NCI-H1694 treated with DMSO at 0.1 percent for 48 hours (cell line): Measurements from ENCODE around the gene RPRM.
A peak's percentile ranks its signal among the peaks of the same experiment; 100 is the strongest.
"Not testable (repeated sequence)": the region's sequence is repeated elsewhere in the genome, so short reads cannot be mapped to it uniquely, and the experiment has no call there.

ENCODE experiments used
- DNase-seq: peaks from one replicate; lab custom pipeline; 2025; lab: John Stamatoyannopoulos, UW

The RPRM gene

GRCh38 chr2:153478289-153479261, at the start of gene RPRM:
Gene RPRM, minus strand, starts transcription at chr2:153478762. Its CDS starts 197 bp downstream, at chr2:153478565.
- peak; percentile 75 for DNase-seq

- DNase-seq: peak; percentile 66
Observed at GRCh38 chr2:153519257-153519875, 40.8 kb upstream of the RPRM start.

- DNase-seq: no peak
Observed at GRCh38 chr2:153512331-153512730, 33.8 kb upstream of the RPRM start.

GRCh38 chr2:153510996-153511395, 32.4 kb upstream of the RPRM start:
- DNase-seq: no peak

- DNase-seq: no peak
Observed at GRCh38 chr2:153509133-153509532, 30.6 kb upstream of the RPRM start.

GRCh38 chr2:153506499-153506898, 27.9 kb upstream of the RPRM start:
- not testable (repeated sequence) for DNase-seq

- DNase-seq: no peak
Observed at GRCh38 chr2:153499439-153499838, 20.9 kb upstream of the RPRM start.

- DNase-seq: peak; percentile 66
Observed at GRCh38 chr2:153497938-153498629, 19.5 kb upstream of the RPRM start.

GRCh38 chr2:153495725-153496124, 17.2 kb upstream of the RPRM start:
- DNase-seq: no peak

GRCh38 chr2:153488072-153488471, 9.5 kb upstream of the RPRM start:
- no peak for DNase-seq

GRCh38 chr2:153487448-153487847, 8.9 kb upstream of the RPRM start:
- DNase-seq: no peak

- DNase-seq: no peak
Observed at GRCh38 chr2:153479573-153479972, 1.0 kb upstream of the RPRM start.

- DNase-seq: peak; percentile 37
Observed at GRCh38 chr2:153477636-153478288, 800 bp downstream of the RPRM start.

GRCh38 chr2:153476816-153477635, 1.5 kb downstream of the RPRM start:
- peak; percentile 60 for DNase-seq

- no peak for DNase-seq
Observed at GRCh38 chr2:153476491-153476815, 2.1 kb downstream of the RPRM start.

GRCh38 chr2:153474876-153475435, 3.6 kb downstream of the RPRM start:
- no peak for DNase-seq

- no peak for DNase-seq
Observed at GRCh38 chr2:153474407-153474806, 4.2 kb downstream of the RPRM start.

GRCh38 chr2:153470867-153471266, 7.7 kb downstream of the RPRM start:
- no peak for DNase-seq

GRCh38 chr2:153464395-153464794, 14.2 kb downstream of the RPRM start:
- no peak for DNase-seq

- no peak for DNase-seq
Observed at GRCh38 chr2:153462338-153462859, 16.2 kb downstream of the RPRM start.

GRCh38 chr2:153461453-153461852, 17.1 kb downstream of the RPRM start:
- DNase-seq: no peak
